G401 (cell line): ENCODE results near the gene VDAC1. TPM values are rescaled to one million over a fixed set of nuclear protein-coding genes. Genes with fewer than 3 reads are reported as not detected.
A peak's percentile ranks its signal among the peaks of the same experiment; 100 is the strongest.
"Not testable (repeated sequence)": the region's sequence is repeated elsewhere in the genome, so short reads cannot be mapped to it uniquely, and the experiment has no call there.

ENCODE experiments used
- DNase-seq: peaks from one replicate; pipeline ENCODE4 v3.0.0-alpha.2; 2015; ENCODE audit warnings: low spot score
- in situ Hi-C: cut with HindIII; loops from 2 replicates; pipeline ENCODE4 v1.10.0; 2016; ENCODE audit warnings: low sequenced_read_pairs, mixed read lengths
- total RNA-seq: library from RNA; depleted of rRNA; stranded (reverse); fragments of >200 nt; shearing (Covaris generic); gene quantifications from 2 replicates; pipeline ENCODE4 v1.2.3, GENCODE V29; 2014

The VDAC1 gene
- total RNA-seq, 1 experiment from 2014 or later = 470 TPM

DNA sequence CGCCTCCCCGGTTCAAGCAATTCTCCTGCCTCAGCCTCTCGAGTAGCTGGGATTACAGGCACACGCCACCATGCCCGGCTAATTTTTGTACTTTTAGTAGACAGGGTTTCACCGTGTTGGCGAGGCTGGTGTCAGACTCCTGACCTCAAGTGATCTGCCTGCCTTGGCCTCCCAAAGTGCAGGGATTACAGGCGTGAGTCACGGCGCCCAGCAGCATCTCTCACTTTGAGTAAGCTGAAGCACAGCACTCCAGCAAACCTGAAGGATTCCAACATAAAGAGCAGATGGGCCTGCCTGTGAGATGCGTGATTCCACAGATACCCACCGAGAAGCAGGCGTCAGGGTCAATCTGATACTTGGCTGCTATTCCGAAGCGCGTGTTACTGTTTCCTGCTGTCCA, 29.2 kb downstream of the VDAC1 start:
- DNase-seq, in situ Hi-C loops: not testable (repeated sequence)

DNA sequence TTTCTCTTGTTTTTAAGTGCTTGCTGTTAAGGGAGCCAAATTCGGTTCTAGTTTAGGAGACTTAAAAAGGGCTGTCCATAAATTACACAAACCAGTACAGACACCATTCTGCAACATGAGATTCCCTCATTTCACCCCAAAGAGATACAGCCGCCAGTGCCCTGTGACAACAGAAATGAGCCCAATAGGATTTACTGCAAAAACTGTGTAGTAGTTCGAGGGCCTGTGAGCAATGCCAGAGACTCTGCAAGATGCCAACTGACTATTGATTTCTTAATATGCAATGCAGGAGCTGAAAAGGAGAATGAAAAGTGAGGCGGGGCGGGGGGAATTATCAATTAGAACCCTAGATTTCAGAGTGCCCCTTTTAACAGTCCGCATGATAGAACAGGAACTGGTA, 30.6 kb downstream of the VDAC1 start:
- no peak for DNase-seq
- in situ Hi-C loops = no loop called here

DNA sequence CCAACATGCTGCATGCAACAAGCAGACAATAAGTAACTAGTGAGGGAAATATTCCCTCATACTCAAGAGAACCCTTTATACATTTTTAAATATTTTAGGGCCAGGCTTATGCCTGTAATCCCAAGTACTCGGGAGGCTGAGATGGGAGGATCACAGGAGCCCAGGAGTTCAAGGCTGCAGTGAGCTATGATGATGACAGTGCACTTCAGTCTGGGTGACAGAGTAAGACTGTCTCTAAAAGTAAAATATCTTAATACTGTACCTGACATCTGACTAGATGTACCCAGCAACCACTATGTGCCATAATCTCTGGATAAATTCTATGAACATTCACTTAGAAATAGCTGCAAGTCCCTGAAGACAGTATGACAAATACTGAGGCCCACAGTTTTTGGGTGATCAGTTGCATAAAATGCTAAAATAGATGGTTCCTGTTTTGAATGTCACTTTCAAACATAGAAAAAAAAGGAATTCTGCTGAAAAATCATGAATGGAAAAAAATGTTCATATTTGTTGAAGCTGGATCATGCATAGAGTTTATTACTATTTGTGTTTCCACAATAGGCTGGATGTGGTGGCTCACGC, 34.4 kb downstream of the VDAC1 start:
- no peak for DNase-seq
- in situ Hi-C loops = no loop called here

DNA sequence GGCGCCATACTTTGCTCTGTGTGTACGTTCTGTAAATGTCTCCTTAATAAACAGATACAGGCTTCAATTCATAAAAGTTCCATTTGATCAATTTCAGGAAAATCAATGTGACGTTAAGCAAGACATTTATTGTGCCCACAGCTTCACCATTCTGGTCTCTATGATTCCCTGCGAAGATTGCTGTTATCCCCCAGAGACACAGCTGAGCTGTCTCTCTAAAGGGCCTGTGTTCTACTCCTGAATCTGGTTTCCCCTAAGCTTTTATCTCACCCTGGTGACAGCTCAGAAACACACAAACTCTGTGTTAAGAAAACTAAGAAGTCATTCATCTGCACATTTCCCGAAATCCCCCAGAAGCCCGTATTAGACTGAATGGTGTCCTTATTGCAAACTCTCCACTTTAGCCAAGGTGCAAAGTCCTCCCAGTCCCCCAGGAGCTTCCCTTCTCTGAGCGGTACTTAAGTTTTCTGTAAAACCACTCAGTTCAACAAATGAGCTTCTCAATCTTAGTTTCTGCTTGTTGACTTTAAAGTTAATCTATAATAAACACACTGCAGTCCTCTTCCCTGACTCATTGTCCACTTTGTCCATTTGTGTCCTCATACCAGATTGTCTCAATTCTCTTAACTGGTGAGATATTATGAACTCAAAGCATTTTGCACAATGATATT, 35.0 kb downstream of the VDAC1 start:
- DNase-seq = no peak
- in situ Hi-C loops = no loop called here

DNA sequence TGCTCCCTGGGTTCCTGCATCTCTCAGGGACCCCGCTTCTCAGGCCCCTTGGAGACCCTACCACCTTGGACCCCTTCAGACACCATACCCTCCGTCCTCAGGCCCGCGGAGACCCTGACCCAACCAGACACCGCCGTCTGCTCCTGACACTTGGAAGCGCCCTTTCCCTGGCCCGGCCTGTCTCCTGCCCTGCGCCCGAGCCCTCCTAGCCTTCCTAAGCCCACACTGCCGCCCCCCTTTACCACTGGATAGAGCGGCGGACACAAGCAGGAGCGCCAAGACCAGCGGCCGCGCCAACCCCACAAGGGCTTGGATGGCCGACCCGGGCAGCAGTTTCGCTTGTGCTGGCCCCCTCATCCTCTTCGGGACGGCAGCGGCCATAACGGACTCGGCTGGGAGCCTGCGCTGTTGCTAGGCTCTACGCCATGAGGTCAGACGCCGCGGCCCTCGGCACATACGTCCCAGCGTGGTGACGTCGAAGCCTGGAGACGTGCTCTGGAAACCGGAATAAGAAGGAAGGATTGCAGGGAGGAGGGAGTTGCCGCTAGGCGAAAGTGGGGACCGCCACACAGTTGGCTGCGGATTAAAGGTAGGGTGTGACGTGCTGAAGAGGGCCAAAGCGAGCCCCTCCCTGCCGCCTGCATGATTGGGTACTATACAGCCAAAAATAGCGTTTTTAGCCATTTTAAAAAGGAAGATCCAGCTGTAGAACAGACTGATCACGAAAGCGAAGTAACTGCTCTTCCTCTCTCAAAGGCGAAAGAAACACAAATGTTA, 36.4 kb downstream of the VDAC1 start, which contains the start of gene C5orf15:
C5orf15 (minus strand) TSS at position 422 of the 777 bp plus-strand sequence; CDS start at position 381, 41 bp downstream.
- in situ Hi-C loops = no loop called here
- peak; percentile 98 for DNase-seq

DNA sequence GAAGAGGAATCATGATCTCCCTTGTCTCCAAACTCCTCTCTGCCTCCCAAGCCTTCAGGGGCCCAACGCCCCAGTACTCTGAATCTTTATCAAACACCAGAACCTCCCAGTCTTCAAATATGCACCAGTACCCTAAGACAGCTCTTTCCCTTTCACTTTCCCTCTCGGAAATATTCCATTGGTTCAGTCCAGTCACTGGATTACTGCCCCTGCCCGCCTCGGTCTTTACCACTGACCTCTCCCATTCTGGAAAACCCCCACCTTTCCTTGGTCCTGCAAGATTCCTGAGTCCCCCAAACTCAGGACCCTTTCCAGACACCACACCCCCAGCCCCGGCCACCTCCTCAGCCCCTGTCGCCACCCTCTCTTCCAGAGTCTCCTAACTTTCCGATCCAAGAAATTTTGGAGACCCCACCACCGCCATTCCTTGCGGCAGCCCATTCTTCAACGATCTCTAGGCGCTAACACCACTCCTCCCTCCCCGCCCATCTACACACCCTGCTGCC, 37.0 kb downstream of the VDAC1 start:
- in situ Hi-C loops = no loop called here
- no peak for DNase-seq

DNA sequence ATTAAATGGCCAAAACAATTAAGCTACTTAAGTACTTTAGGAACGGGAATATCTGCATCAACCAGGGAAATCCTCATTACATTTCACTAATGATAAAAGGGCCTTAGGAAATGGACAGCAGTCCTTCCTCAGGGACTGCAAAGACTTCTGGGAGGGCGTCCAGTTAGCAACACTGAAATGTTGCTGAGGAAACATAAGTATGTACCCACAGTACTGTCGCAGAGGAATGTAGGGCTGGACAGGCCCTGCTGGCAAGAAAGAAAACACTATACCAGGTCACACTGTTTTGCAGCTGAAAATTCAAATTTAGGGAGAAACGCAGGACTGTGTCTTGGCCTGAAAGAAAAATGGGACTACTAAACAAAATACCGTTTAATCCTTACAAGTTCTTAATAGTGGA, 37.7 kb downstream of the VDAC1 start:
- in situ Hi-C loops = no loop called here
- DNase-seq = no peak

DNA sequence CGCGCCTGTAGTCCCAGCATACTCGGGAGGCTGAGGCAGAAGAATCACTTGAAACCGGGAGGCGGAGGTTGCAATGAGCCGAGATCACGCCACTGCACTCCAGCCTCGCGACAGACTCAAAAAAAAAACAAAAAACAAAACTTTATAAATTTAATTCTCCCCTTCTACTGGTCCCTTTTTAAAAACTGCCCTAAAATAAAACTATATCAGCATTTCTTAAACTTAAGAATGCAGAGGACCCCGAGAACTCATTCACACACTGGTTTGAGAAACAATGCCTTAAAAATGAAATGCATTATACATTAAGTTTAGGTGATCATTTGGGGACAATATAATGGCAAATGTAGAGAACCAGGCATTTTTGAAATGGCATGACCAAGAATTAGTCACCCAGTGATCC, 38.7 kb downstream of the VDAC1 start:
- in situ Hi-C loops = no loop called here
- DNase-seq = no peak

DNA sequence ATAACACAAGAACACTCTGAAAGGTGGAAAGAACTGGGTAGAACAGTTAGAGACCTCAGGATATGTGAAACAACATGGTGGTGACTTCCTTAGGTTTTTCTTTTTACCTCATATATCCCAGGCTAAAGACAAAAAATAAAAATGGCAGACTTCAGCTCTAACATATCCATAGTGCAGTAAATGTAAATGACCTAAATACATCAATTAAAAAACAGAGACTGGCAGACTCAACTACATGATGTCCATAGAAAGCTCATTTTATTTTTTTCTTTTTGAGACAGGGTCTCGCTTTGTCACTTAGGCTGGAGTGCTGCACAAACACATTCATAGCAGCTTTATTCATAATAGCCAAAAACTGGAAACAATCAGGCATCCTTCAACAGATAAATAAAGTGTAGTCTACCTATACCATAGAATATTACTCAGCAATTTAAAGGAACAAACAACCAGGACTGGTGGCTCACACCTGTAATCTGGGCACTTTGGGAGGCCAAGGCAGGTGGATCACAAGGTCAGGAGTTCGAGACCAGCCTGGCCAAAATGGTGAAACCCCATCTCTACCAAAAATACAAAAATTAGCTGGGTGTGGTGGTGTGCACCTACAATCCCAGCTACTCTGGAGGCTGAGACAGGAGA, 41.2 kb downstream of the VDAC1 start:
- no peak for DNase-seq
- in situ Hi-C loops = no loop called here

DNA sequence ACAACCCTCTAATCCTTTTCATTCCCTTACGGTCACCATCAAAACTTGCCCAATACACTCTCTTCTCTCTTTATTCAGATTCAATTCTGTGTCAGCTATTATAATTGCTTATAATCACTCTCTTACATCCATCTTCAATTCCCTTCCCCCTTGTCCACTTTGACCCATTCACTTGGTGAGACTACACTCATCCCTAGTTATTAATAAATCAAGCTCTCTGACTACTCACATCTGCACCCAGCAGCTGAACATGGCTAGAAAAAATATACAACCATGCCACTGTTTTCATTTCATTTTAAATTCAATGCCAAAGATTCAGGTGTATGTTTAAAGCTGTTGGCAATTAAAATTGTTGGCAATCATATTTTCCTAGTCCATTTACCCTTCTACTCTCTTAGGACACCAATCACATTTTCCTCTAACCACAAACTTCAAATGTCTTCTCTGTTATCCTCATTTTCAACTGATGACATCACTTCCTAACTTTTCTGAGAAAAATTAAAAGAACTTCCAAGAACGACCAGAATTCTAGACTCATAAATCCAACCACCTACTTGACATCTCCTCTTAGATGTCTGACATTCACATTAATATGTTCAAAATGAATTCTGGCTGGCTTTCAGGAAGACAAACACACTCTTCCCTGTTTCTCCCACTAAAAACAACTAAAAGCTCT, 41.8 kb downstream of the VDAC1 start:
- no peak for DNase-seq
- in situ Hi-C loops = no loop called here

DNA sequence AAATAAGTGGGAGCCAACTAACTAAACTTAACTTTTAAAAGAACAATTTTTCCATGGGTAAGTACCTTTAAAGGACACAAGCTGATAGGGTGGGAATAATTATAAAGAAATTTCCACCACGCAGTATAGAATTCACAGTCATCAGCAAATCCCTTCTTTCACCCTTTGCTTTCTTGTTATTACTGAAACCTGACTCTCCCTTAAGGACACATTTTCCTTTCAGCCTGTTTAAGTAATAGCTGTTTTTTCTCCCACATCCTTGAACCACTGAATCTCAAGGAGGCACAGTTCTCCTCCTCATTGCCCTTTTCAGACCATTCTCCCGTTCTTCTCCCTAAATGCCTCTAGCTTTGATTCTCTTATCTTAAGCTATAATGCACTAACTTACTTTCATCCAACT, 42.6 kb downstream of the VDAC1 start:
- in situ Hi-C loops = no loop called here
- no peak for DNase-seq

DNA sequence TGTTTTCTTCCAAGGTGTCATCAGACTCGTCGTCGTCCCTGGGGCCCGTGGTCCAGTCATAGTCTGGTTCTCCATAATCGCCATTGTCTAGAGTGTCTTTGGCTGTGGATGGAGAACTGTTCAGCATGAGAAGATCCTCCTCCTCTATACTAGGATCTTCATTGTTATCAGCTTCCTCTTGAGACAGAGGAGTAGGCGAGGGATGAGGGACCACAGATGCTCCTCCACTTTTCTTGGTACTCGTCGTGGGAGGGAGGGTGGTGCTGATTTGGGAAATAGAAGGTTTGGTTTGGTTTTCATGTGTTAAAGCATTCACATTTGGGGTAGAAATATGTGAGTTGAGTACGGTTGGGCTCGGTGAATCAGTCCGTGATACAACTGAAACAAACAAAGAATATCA, 45.1 kb downstream of the VDAC1 start:
- in situ Hi-C loops = no loop called here
- no peak for DNase-seq

DNA sequence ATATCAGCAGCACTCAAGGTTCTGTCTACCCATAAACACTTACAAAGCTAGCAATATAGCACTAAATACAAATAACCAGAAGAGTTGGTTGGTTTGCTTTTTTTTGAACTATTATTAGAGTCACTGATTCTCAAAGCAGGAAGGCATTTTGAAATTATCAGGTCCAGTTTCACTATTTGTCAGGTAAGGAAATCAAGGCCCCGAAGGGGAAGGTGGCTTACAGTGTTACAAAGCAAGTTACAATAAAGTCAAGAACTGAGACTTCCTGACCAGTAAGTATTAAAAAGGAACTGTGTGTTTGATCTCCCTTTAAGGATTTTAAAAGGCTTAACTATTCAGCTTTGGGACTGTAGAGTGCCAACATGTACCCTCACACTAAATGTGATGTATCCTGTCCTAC, 47.2 kb downstream of the VDAC1 start:
- in situ Hi-C loops = no loop called here
- no peak for DNase-seq

DNA sequence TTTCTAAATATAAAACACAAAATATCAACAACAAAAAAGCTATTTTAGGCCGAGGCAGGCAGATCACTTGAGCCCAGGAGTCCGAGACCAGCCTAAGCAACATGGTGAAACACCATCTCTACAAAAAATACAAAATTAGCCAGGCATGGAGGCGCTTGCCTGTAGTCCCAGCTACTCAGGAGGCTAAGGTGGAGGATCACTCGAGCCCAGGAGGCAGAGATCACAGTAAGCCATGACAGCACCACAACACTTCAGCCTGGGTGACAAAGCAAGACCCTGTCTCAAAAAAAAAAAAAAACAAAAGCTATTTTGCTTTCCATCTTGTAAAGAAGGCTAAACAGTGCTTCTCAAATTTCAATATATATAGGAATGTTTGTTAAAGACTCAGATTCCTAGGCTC, 47.7 kb downstream of the VDAC1 start:
- DNase-seq = no peak
- in situ Hi-C loops = no loop called here

DNA sequence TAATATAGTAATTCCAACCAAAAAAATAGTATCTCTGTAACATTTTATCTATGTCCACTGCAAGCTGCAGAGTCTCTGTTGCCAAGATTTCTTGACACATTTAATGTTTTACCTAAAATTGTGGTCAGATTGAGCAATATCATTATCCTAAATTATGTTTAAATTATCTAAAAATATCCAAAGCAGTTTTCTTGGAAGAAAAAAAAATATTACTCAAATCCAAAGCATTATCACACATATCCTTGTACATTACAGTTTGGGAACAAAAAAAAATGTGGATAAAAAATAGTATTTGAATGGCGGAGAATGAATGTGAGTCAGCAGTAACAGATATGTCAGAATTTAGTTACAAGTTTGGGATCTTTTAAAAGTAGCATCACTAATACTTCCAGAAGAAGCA, 48.6 kb downstream of the VDAC1 start:
- DNase-seq, in situ Hi-C loops: not testable (repeated sequence)

DNA sequence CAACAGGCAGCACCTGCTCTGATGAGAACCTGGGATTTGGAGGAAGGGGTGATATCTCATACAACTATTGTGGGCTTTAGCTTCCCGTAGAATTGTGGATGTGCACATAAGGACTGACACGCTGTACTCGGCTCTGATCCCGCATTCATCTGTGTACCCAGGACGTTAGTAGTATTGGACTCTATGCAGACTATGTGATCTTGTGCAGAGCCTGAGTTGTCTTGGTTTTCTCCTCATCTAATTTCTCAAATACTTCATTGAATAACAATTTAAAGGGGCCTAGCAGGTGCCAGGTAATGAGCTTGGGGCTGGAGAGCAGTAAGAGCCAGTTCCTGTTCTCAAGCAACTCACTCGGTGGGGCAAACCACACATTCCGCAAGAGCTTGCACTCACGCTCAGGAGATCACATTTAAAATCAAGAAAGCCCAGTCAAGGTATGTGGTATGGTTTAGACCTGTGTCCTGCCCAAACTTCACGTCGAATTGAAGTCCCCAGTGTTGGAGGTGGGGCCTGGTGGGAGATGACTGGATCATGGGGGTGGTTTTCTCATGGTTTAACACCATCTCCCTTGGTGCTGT, 51.1 kb downstream of the VDAC1 start:
- in situ Hi-C loops = no loop called here
- DNase-seq = no peak

DNA sequence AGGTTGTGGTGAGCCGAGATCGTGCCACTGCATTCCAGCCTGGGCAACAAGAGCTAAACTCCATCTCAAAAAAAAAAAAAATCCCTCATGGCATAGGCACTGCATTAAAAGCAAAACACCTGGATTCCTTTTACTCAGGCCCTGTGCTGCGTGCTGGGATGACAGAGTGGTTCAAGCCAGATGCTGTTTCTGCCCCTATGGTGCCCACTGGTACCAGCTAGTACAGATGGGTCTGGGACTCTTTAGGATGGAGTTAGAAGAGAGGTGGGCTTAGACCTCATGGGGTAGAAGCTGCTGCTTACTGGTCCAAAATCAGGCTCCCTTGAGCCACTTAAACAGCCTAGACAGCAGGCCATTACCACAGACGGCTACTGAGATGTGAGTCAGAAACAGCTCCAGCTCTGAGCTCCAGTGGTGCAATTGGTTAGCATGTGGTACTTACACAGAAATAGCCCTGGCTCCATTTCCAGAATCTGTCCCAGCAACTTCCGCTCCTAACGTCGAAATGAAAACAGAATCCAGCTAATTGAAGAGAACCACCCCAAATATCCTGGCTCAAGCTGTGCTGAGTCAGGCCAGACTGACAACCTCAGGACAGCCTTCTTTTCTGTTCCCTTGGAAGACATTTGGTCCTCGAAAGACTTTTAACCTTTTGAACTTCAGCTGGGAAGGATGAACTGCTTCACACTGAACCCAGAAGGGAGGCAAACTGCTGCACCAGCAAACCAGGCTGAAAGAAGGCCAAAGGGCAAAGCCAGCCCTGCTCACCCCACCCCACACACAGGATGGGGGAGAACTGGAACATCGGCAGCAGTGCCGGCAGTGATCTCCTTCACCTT, 51.8 kb downstream of the VDAC1 start:
- DNase-seq = peak; percentile 11
- in situ Hi-C loops = no loop called here
